ENCODE results near the gene CHRNA4. TPM values are rescaled to one million over a fixed set of nuclear protein-coding genes. Genes with fewer than 3 reads are reported as not detected.

Gene CHRNA4
- total and polyA plus RNA-seq, 3 donors from 2014 or later: 3.3 to 8.3 (median 7.4) TPM

GRCh38 chr20:63318391-63319163 lies 42.6 kb downstream of the CHRNA4 start:
- intact Hi-C loops (cut with DNase I; ENCODE audit: low total_unique reads): loop anchor here (5.0 kb wide), 1 partner anchor 59 kb away; no protein-coding TSS in a partner anchor
- 90 to 94% methylated on average over 4 to 24 of the region's 24 CpGs for WGBS, 2 donors
- H3K27me3 ChIP-seq: no peaks in the 10 kb centered on the region

GRCh38 chr20:63317601-63318291 lies 43.4 kb downstream of the CHRNA4 start:
- Histone ChIP-seq H3K36me3 (ENCODE audit: low read depth, missing control alignments) (no peaks in the 10 kb centered on the region), H3K9me3 (no peaks in the 10 kb centered on the region), H3K4me3 (no peak overlapping the region), H3K27ac (no peak overlapping the region), H3K27me3 (no peaks in the 10 kb centered on the region), H3K4me1 (peaks cover 12% of the 10 kb centered on the region)
- no peak for DNase-seq
- intact Hi-C loops (cut with DNase I; ENCODE audit: low total_unique reads): loop anchor here (5.0 kb wide), 1 partner anchor 60 kb away; no protein-coding TSS in a partner anchor
- TF ChIP-seq, protein P1, sequence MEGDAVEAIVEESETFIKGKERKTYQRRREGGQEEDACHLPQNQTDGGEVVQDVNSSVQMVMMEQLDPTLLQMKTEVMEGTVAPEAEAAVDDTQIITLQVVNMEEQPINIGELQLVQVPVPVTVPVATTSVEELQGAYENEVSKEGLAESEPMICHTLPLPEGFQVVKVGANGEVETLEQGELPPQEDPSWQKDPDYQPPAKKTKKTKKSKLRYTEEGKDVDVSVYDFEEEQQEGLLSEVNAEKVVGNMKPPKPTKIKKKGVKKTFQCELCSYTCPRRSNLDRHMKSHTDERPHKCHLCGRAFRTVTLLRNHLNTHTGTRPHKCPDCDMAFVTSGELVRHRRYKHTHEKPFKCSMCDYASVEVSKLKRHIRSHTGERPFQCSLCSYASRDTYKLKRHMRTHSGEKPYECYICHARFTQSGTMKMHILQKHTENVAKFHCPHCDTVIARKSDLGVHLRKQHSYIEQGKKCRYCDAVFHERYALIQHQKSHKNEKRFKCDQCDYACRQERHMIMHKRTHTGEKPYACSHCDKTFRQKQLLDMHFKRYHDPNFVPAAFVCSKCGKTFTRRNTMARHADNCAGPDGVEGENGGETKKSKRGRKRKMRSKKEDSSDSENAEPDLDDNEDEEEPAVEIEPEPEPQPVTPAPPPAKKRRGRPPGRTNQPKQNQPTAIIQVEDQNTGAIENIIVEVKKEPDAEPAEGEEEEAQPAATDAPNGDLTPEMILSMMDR (IDR thresholded peaks at IDR 0.05): no peak
- no peak for TF ChIP-seq POLR2A (IDR thresholded peaks at IDR 0.05)
- WGBS, 2 donors: 89 to 94% methylated on average over 11 to 18 of the region's 18 CpGs

More at GRCh38 chr20:63318391-63319163, 42.6 kb downstream of the CHRNA4 start:
- H3K9me3 ChIP-seq: no peaks in the 10 kb centered on the region
- H3K27ac ChIP-seq: no peak overlapping the region
- no peak for DNase-seq
- H3K4me3 ChIP-seq: no peak overlapping the region
- no peaks in the 10 kb centered on the region for H3K36me3 ChIP-seq (ENCODE audit: low read depth, missing control alignments)
- H3K4me1 ChIP-seq: peaks cover 10% of the 10 kb centered on the region
- TF ChIP-seq, protein P1 (IDR thresholded peaks at IDR 0.05): no peak
- TF ChIP-seq POLR2A (IDR thresholded peaks at IDR 0.05): no peak

DNA sequence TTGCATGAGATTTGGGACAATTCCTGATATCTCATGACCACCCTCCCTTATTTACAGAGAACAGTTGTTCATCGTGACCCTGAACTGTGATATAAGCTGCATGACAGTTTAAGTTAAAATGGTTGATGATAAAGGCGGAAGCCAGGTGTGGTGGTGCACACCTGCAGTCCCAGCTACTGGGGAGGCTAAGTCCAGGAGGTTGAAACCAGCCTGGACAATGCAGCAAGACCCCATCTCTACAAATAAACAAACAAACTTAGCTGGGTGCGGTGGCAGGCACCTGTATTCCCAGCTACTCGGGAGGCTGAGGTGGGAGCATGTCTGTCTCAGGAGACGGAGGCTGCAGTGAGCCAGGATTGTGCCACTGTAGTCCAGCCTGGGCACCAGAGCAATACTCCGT lies 44.1 kb downstream of the CHRNA4 start:
- intact Hi-C loops (cut with DNase I; ENCODE audit: low total_unique reads): loop anchor here (5.0 kb wide), 1 partner anchor 60 kb away; no protein-coding TSS in a partner anchor
- H3K4me3 ChIP-seq: no peak overlapping the region
- no peaks in the 10 kb centered on the region for H3K36me3 ChIP-seq (ENCODE audit: low read depth, missing control alignments)
- TF ChIP-seq POLR2A (IDR thresholded peaks at IDR 0.05): no peak
- TF ChIP-seq, protein P1 (IDR thresholded peaks at IDR 0.05): no peak
- H3K9me3 ChIP-seq: no peaks in the 10 kb centered on the region
- H3K27ac ChIP-seq: no peak overlapping the region
- no peaks in the 10 kb centered on the region for H3K27me3 ChIP-seq
- H3K4me1 ChIP-seq: peaks cover 17% of the 10 kb centered on the region
- DNase-seq: no peak
- 90 to 95% methylated on average over 6 of the region's 6 CpGs for WGBS, 2 donors

GRCh38 chr20:63316502-63316921 lies 44.6 kb downstream of the CHRNA4 start:
- H3K36me3 ChIP-seq (ENCODE audit: low read depth, missing control alignments): no peaks in the 10 kb centered on the region
- H3K27ac ChIP-seq: no peak overlapping the region
- H3K9me3 ChIP-seq: no peaks in the 10 kb centered on the region
- 85% methylated on average over 14 of the region's 14 CpGs for WGBS, 2 donors
- TF ChIP-seq, protein P1 (IDR thresholded peaks at IDR 0.05): no peak
- no peak for TF ChIP-seq POLR2A (IDR thresholded peaks at IDR 0.05)
- intact Hi-C loops (cut with DNase I; ENCODE audit: low total_unique reads): loop anchor here (5.0 kb wide), 1 partner anchor 61 kb away; no protein-coding TSS in a partner anchor
- no peak overlapping the region for H3K4me3 ChIP-seq
- H3K4me1 ChIP-seq: peaks cover 17% of the 10 kb centered on the region
- DNase-seq: no peak
- no peaks in the 10 kb centered on the region for H3K27me3 ChIP-seq

Measured in testis (tissue), 3 donors.